Stimulated activated CD4-positive, alpha-beta T cell treated with anti-CD3 and anti-CD28 coated beads, Interleukin-2, amount 100 ng/mL, for 4 hours (primary cell): Measurements from ENCODE around the gene UBAC2.

Source experiments
- DNase-seq: peaks from one replicate; pipeline ENCODE4 v3.0.0-alpha.2; 2020; ENCODE audit warnings: low read depth

Gene UBAC2

GRCh38 chr13:99340638-99341037 is 140.0 kb downstream of the UBAC2 start:
- no peak for DNase-seq

GRCh38 chr13:99341969-99342722 is 141.5 kb downstream of the UBAC2 start:
- no peak for DNase-seq

- DNase-seq = no peak
Measured at GRCh38 chr13:99342723-99343315, 142.2 kb downstream of the UBAC2 start.

- DNase-seq = no peak
Measured at GRCh38 chr13:99344610-99345208, 144.1 kb downstream of the UBAC2 start.

- no peak for DNase-seq
Measured at GRCh38 chr13:99345345-99345744, 144.7 kb downstream of the UBAC2 start.

GRCh38 chr13:99346335-99347042 is 145.8 kb downstream of the UBAC2 start:
- no peak for DNase-seq

GRCh38 chr13:99347335-99347878 is 146.8 kb downstream of the UBAC2 start:
- DNase-seq = no peak

GRCh38 chr13:99347911-99348451 is 147.3 kb downstream of the UBAC2 start:
- DNase-seq = no peak

GRCh38 chr13:99350191-99350590 is 149.5 kb downstream of the UBAC2 start:
- no peak for DNase-seq

- DNase-seq = no peak
Measured at GRCh38 chr13:99351772-99352171, 151.1 kb downstream of the UBAC2 start.

GRCh38 chr13:99352351-99353245 is 151.9 kb downstream of the UBAC2 start:
- no peak for DNase-seq

- DNase-seq = no peak
Measured at GRCh38 chr13:99353246-99353600, 152.6 kb downstream of the UBAC2 start.

GRCh38 chr13:99353836-99354235 is 153.2 kb downstream of the UBAC2 start:
- DNase-seq = no peak

GRCh38 chr13:99354371-99354951 is 153.8 kb downstream of the UBAC2 start:
- DNase-seq = no peak

GRCh38 chr13:99355267-99356011 is 154.8 kb downstream of the UBAC2 start:
- no peak for DNase-seq

GRCh38 chr13:99356012-99356261 is 155.3 kb downstream of the UBAC2 start:
- DNase-seq = no peak

- DNase-seq = no peak
Measured at GRCh38 chr13:99356262-99357091, 155.8 kb downstream of the UBAC2 start.

GRCh38 chr13:99357131-99357596 is 156.5 kb downstream of the UBAC2 start:
- no peak for DNase-seq

- no peak for DNase-seq
Measured at GRCh38 chr13:99357941-99358340, 157.3 kb downstream of the UBAC2 start.
